ENCODE measurements around the gene RAB23.

DNA sequence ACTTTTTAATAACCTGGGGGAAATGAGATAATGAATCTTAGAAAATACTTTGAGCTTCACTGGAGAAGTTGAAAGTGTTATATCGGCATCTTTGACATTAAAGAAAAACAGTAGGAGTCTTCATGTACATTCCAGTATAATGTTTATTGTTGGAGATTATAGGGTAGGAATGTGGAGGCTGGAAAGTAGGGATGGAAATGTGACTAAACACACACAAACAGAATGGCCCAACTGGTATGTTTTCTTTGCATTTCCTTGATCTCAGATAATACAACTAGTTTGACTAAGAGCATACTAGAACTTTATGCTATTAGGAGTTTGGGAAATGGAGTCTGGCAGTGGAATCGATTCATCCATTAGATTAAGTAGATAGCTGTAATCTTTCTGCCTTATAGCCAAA, 60.1 kb downstream of the RAB23 start:
- TF ChIP-seq CTCF (IDR thresholded peaks at IDR 0.05; ENCODE audit: control extremely low read depth in 1 of 3, insufficient read depth in 1 of 3, low read depth in 1 of 3, low read length in 3 of 3) = no peak
- TF ChIP-seq SUZ12 (IDR thresholded peaks at IDR 0.05; ENCODE audit: low read length) = no peak
- no peak for TF ChIP-seq BACH1 (IDR thresholded peaks at IDR 0.05; ENCODE audit: low read length)
- no peak for TF ChIP-seq POLR2AphosphoS5 (IDR thresholded peaks at IDR 0.05; ENCODE audit: low read depth, low read length)
